OCI-LY1 (cell line): Measurements from ENCODE around the gene CYP11A1.

Source experiments
- H2AFZ ChIP-seq: fragments of 200-600 bp; sonication (generic), shearing (Covaris generic); 2 replicates; pipeline ENCODE4 v1.6.0; 2014; ENCODE audit warnings: antibody characterized with exemption, mild to moderate bottlenecking, low read length
- H3F3A ChIP-seq: fragments of 200-600 bp; sonication (generic), shearing (Covaris generic); 2 replicates; pipeline ENCODE4 v1.6.0; 2014; ENCODE audit warnings: mild to moderate bottlenecking, antibody characterized with exemption, low read length, moderate library complexity; ENCODE audit not compliant: insufficient read depth
- H3K27ac ChIP-seq: fragments of 200-600 bp; sonication (generic); 2 replicates; pipeline ENCODE4 v1.5.1; 2014; ENCODE audit warnings: low read length, mixed run types, mild to moderate bottlenecking, low read depth; ENCODE audit not compliant: poor library complexity, severe bottlenecking
- H3K27me3 ChIP-seq: fragments of 200-600 bp; sonication (generic); 2 replicates; pipeline ENCODE4 v1.6.0; 2014; ENCODE audit warnings: antibody characterized with exemption, mild to moderate bottlenecking, low read length, moderate library complexity; ENCODE audit not compliant: insufficient read depth
- H3K36me3 ChIP-seq: fragments of 200-600 bp; sonication (generic); 2 replicates; pipeline ENCODE4 v1.6.1; 2014; ENCODE audit warnings: mild to moderate bottlenecking, antibody characterized with exemption, low read length, moderate library complexity, mixed read lengths; ENCODE audit not compliant: insufficient read depth
- H3K4me1 ChIP-seq: fragments of 200-600 bp; sonication (generic); 2 replicates; pipeline ENCODE4 v1.5.1; 2014; ENCODE audit warnings: mild to moderate bottlenecking, low read length, moderate library complexity; ENCODE audit not compliant: insufficient read depth, severe bottlenecking
- H3K4me2 ChIP-seq: fragments of 200-600 bp; sonication (generic), shearing (Covaris generic); 2 replicates; pipeline ENCODE4 v1.6.1; 2014; ENCODE audit warnings: low read length
- H3K4me3 ChIP-seq: fragments of 200-600 bp; sonication (generic); 2 replicates; pipeline ENCODE4 v1.5.1; 2014; ENCODE audit warnings: low read length, low read depth, mild to moderate bottlenecking, mixed read lengths; ENCODE audit not compliant: poor library complexity, severe bottlenecking
- H3K79me2 ChIP-seq: fragments of 200-600 bp; shearing (Covaris generic); 2 replicates; pipeline ENCODE4 v1.6.1; 2016; ENCODE audit warnings: mixed run types, low read length, mixed read lengths; ENCODE audit not compliant: insufficient read depth
- H3K9ac ChIP-seq: fragments of 200-600 bp; sonication (generic), shearing (Covaris generic); 2 replicates; pipeline ENCODE4 v1.6.1; 2014; ENCODE audit warnings: mild to moderate bottlenecking, low read length, mixed read lengths
- H3K9me2 ChIP-seq: fragments of 200-600 bp; sonication (generic), shearing (Covaris generic); 2 replicates; pipeline ENCODE4 v1.6.1; 2014; ENCODE audit warnings: low read depth, mild to moderate bottlenecking, low read length, mixed read lengths
- H3K9me3 ChIP-seq: fragments of 200-600 bp; shearing (Covaris generic); 2 replicates; pipeline ENCODE4 v1.6.1; 2014; ENCODE audit warnings: low read length, mixed read lengths
- H4K20me1 ChIP-seq: fragments of 200-600 bp; sonication (generic), shearing (Covaris generic); 2 replicates; pipeline ENCODE4 v1.6.0; 2016; ENCODE audit warnings: mild to moderate bottlenecking, low read length; ENCODE audit not compliant: insufficient read depth
- EZH2 ChIP-seq: fragments of 200-600 bp; sonication (generic), shearing (Covaris generic); IDR thresholded peaks from 2 replicates; pipeline ENCODE4 v1.8.0; 2017; ENCODE audit warnings: borderline replicate concordance, mixed run types, mild to moderate bottlenecking, antibody characterized with exemption, low read length, moderate library complexity, mixed read lengths
- TF ChIP-seq, protein P1 (sequence below): fragments of 200-600 bp; sonication (generic), shearing (Covaris generic); IDR thresholded peaks from 2 replicates; pipeline ENCODE4 v1.5.1; 2017; ENCODE audit warnings: mild to moderate bottlenecking, antibody characterized with exemption, low read length, moderate library complexity, mixed read lengths

Gene CYP11A1

GRCh38 chr15:74305687-74306086, 61.8 kb downstream of the CYP11A1 start:
- Histone ChIP-seq H3K4me2 (no peak overlapping the region), H4K20me1 (no peaks in the 10 kb centered on the region), H3K4me1 (no peaks in the 10 kb centered on the region), H3K27ac (no peak overlapping the region), H3F3A (no peaks in the 10 kb centered on the region), H2AFZ (no peak overlapping the region), H3K79me2 (no peaks in the 10 kb centered on the region), H3K27me3 (no peaks in the 10 kb centered on the region; the same call in 1 of the 2 replicates), H3K9ac (no peak overlapping the region), H3K9me2 (no peaks in the 10 kb centered on the region), H3K36me3 (no peaks in the 10 kb centered on the region), H3K4me3 (no peak overlapping the region), H3K9me3 (no peaks in the 10 kb centered on the region)
- no peak for TF ChIP-seq EZH2
- TF ChIP-seq, protein P1, sequence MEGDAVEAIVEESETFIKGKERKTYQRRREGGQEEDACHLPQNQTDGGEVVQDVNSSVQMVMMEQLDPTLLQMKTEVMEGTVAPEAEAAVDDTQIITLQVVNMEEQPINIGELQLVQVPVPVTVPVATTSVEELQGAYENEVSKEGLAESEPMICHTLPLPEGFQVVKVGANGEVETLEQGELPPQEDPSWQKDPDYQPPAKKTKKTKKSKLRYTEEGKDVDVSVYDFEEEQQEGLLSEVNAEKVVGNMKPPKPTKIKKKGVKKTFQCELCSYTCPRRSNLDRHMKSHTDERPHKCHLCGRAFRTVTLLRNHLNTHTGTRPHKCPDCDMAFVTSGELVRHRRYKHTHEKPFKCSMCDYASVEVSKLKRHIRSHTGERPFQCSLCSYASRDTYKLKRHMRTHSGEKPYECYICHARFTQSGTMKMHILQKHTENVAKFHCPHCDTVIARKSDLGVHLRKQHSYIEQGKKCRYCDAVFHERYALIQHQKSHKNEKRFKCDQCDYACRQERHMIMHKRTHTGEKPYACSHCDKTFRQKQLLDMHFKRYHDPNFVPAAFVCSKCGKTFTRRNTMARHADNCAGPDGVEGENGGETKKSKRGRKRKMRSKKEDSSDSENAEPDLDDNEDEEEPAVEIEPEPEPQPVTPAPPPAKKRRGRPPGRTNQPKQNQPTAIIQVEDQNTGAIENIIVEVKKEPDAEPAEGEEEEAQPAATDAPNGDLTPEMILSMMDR: no peak

- Histone ChIP-seq H3K9ac (no peak overlapping the region), H3F3A (no peaks in the 10 kb centered on the region), H3K27me3 (no peaks in the 10 kb centered on the region; the same call in 1 of the 2 replicates), H3K4me2 (no peak overlapping the region), H3K4me3 (no peak overlapping the region), H3K4me1 (no peaks in the 10 kb centered on the region), H3K27ac (no peak overlapping the region), H3K79me2 (no peaks in the 10 kb centered on the region), H3K36me3 (no peaks in the 10 kb centered on the region), H3K9me3 (no peaks in the 10 kb centered on the region), H4K20me1 (no peaks in the 10 kb centered on the region), H3K9me2 (no peaks in the 10 kb centered on the region), H2AFZ (no peak overlapping the region)
- TF ChIP-seq, protein P1: no peak
- TF ChIP-seq EZH2: no peak
Observed at GRCh38 chr15:74304431-74304830, 63.0 kb downstream of the CYP11A1 start.

DNA sequence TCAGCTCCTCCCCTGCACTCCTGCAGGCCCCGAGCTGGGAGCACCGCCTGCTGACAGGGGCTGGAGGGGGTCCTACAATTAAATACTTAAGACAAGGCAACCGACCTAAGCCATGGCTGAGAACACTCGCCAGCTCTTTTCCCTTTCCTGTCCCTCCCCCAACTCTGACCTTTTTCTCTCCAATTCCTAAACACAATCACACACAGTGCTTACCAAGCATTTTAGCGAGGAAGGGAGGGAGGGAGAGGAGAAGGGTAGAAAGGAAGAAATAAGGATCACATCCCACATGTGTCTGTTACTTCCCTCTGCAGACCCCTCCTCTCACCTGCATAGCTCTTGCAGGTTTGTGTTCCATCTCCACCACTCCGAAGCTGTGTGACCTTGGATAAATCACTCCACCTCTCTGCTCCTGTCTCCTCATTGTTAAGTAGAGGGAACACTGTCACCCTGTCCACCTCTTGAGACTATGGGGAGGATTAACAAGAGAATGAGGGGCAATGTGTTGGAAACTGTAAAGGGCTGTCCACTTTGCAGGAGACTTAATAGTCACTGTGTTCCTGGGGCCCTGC, 63.6 kb downstream of the CYP11A1 start:
- Histone ChIP-seq H3K9me2 (no peaks in the 10 kb centered on the region), H3K36me3 (no peaks in the 10 kb centered on the region), H3K9me3 (no peaks in the 10 kb centered on the region), H3K27ac (no peak overlapping the region), H3K9ac (no peak overlapping the region), H3K4me3 (no peak overlapping the region), H3K27me3 (no peaks in the 10 kb centered on the region), H4K20me1 (no peaks in the 10 kb centered on the region), H3K4me1 (no peaks in the 10 kb centered on the region), H3K4me2 (no peak overlapping the region), H3K79me2 (no peaks in the 10 kb centered on the region), H3F3A (no peaks in the 10 kb centered on the region), H2AFZ (no peak overlapping the region)
- TF ChIP-seq, protein P1: no peak
- no peak for TF ChIP-seq EZH2
